ENCODE results near the gene ZHX3.
"Not testable (repeated sequence)": the region's sequence is repeated elsewhere in the genome, so short reads cannot be mapped to it uniquely, and the experiment has no call there.

The ZHX3 gene

DNA sequence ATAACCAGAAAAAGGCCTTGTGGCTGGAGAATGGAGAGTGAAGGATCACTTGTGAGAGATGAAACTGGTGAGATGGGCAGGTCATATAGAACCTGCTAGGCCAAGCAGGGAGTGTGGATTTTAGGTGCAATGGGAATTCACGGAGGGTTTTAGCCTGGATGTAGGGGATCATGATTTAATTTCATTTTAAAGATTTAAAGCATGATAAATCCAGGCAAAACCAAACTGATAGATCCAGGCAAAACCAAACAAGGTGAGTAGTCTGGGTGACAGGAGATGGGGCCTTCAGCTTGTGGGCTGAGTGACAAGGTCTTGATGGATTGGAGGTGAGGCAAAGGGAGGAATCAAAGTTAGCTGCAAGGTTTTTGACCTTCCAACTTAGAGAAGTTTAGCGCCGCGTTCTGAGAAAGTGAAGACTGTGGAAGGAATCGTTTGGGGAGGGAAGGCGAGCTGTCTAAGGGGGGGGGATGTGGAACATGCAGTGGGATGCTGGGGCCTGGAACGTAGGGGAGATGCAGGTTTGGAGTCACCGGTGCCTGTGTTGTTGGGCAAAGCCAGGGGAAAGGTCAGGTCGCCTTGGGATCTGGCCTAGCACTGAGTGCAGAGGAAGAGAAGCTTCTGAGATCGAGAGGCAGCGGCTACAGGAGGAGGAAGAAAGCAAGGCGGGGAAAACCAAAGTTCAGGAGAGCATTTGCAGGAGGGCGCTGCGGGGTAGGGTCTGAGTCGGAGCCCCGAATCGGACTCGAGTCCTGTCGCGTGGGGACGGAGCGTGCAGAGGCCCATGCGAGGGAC is 181.4 kb downstream of the ZHX3 start:
- no peak for DNase-seq (ENCODE audit: low read depth, low spot score)

DNA sequence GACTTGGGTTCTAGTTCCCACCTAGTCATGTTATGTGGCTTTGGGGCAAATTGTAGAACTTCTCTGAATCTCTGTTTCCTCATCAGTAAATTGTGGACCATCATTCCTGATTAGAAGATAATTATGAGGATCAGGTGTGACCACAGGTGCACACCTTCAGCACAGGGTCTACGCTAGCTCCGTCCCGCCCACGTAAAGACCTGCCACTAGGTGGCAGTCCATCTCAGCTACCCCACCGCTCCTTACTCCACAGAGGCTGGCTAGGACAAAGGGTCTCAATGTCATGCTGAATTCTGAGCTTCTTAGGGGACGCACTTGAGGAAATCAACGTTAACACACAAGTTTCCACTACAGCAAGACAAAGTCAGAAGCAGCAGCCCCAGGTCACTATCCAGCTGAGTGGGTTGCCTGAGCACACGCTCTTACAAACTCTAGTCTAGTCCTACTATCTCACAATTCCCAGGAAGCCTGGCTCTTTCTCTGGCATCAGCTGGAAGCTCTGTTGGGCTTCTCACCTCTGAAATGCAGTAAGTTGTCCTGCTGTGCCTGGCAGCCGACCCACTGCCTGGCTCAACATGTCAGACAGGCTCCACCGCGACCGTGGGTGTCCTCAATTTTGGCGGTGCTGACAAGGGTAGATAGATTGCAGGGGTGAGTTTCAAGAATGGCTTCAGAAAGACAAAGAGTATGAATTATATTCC is 182.2 kb downstream of the ZHX3 start:
- DNase-seq (ENCODE audit: low read depth, low spot score) = peak; percentile 33

DNA sequence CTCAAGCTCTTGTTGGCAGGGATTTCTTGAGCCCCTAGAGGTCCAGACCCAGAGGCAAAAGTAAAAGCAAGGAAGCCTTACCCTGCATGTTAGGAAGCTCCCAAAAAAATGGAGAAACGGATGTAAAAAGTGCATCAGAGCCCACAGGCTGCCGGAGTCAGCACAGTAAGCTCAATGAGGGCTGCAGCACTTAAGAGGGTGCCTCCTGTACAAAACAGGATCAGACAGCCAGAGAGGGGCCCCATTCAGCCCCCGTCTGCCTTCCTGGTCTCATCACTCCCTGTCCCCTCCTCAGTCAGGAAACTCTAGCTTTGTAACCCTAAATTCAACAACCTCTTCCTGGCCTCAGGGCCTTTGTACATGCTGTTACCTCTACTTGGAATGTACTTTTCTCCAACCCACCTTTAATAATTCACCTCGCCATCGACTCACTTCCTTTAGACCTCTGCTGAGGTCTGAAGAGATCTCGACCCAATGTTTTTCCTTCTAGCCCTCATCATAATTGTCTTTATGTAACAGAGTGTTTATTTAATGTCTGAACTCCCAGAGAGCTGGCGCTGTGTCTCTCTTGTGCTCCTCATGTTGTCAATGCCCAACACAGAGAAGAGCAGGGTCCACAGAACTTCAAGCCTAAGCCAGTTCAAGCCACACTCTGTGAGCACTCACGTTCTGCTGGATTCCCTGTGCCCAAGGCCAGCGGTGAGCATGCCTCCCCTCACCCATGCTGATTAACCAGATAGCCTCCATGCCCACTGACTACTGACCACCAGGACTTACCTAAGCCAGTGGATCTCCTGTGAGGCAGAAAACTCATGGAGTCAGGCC is 183.0 kb downstream of the ZHX3 start:
- no peak for DNase-seq (ENCODE audit: low read depth, low spot score)

DNA sequence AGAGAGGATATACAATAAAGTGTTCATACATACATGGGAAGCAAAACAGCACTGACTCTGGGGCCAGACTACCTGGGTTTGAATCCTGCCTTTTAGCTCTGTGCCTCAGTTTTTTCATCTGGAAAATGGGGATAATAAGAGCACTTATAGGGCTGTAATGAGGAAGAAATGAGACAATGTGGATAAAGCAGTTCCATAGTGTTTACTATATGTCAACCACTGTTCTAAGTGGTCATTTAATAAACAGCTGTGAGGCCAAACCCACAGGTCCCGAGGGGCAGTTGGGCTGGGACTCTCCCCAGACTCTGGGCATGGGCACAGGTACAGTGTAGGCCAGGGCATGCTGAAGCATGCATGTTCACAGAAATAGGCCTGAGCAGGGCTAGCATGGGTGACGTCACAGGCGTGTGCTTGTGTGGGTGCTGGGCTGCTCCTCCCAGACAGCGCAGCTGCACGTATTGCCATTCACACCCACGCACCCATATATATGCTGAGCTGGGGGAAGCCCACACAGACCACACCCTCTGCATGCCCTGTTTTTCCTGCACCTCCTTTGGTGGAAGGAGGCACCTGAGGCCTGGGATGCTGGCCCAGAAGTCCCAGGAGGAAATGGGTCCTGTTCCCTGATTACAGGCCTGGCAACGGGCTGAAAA is 183.7 kb downstream of the ZHX3 start:
- DNase-seq (ENCODE audit: low read depth, low spot score) = peak; percentile 31

DNA sequence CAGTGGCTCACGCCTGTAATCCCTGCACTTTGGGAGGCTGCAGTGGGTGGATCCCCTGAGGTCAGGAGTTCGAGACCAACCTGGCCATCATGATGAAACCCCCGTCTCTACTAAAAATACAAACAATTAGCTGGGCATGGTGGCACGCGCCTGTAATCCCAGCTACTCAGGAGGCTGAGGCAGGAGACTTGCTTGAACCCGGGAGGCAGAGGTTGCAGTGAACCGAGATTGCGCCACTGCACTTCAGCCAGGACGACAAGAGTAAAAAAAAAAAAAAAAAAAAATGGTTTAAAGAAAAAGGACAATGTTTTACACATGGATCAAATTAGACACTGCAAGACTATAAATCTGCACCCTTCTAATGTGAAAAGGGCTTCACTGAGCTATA is 185.1 kb downstream of the ZHX3 start:
- not testable (repeated sequence) for DNase-seq (ENCODE audit: low read depth, low spot score)

DNA sequence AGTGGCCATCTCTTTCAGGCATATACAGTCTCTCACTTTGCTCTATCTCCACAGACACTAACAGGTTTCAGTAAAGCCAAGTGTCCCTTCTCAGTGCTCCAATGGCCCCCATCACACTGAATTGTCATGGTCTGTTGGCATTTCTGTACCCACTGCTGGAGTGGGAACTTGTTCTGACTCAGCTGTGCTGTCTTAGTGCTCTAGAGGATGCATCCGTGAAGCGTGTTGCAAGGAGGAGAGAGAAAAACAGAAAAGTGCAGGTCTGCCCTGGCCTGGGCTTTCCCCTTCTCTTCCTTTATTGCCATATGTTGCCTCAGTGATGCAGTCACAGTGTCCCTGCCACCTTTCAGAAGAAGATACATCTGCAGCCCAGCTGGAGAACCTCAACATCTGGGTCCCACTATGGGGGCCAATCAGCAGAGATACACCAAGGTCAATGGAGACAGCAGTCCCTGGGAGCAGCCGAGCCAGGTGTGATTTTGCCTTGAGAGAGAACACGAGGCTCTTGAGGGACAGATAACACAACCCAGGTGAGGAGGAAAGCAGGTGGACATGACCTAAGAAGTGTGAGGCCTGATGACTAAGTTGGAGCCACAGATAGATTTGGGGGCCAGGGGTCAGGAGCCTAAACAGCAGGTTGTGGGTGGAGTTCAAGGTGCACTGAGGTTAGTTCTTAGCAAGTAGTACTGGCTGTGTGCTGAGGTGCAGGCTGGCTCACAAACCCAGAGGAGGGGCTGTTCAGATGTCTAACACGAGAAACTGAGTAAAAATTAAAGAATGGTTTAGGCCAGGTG is 185.7 kb downstream of the ZHX3 start:
- DNase-seq (ENCODE audit: low read depth, low spot score) = no peak
